ENCODE measurements around the gene RAB36.

GRCh38 chr22:23158516-23159290, 13.4 kb downstream of the RAB36 start:
- no peak for TF ChIP-seq SIN3A (IDR thresholded peaks at IDR 0.05; ENCODE audit: borderline replicate concordance, insufficient read depth, low read length)
- TF ChIP-seq POLR2AphosphoS5 (IDR thresholded peaks at IDR 0.05; ENCODE audit: low read depth, low read length), result no peak
- no peak for TF ChIP-seq TAF1 (IDR thresholded peaks at IDR 0.05; ENCODE audit: borderline replicate concordance, insufficient read depth, low read length)

All from PFSK-1 (cell line).